ENCODE measurements around the gene SPTBN5. TPM values are rescaled to one million over a fixed set of nuclear protein-coding genes. Genes with fewer than 3 reads are reported as not detected.
A peak's percentile ranks its signal among the peaks of the same experiment; 100 is the strongest.

The SPTBN5 gene
- total RNA-seq, 2 donors from 2014 or later = 0.63 to 1.3 TPM

- TF ChIP-seq CTCF (IDR thresholded peaks at IDR 0.05) = no peak
- Histone ChIP-seq H3K27me3 (no peaks in the 10 kb centered on the region), H3K4me3 (no peak overlapping the region), H3K36me3 (peaks cover 11% of the 10 kb centered on the region), H3K4me1 (peaks cover 0 to 73% of the 10 kb centered on the region in 2 donors), H3K27ac (peak overlapping the region; percentile 86 to 91), H3K9me3 (no peaks in the 10 kb centered on the region)
- no peak for DNase-seq (ENCODE audit: low spot score)
Observed at GRCh38 chr15:41919954-41920538, 26.2 kb upstream of the SPTBN5 start.

- Histone ChIP-seq H3K27ac (peak overlapping the region; percentile 86 to 91), H3K4me3 (no peak overlapping the region), H3K9me3 (no peaks in the 10 kb centered on the region), H3K4me1 (peaks cover 0 to 75% of the 10 kb centered on the region in 2 donors), H3K36me3 (peaks cover 11% of the 10 kb centered on the region), H3K27me3 (no peaks in the 10 kb centered on the region)
- TF ChIP-seq CTCF (IDR thresholded peaks at IDR 0.05) = no peak
- no peak for DNase-seq (ENCODE audit: low spot score)
Observed at GRCh38 chr15:41919201-41919820, 25.5 kb upstream of the SPTBN5 start.

- Histone ChIP-seq H3K27me3 (no peaks in the 10 kb centered on the region), H3K4me1 (peaks cover 0 to 82% of the 10 kb centered on the region in 2 donors), H3K36me3 (peaks cover 11% of the 10 kb centered on the region), H3K4me3 (no peak overlapping the region), H3K9me3 (no peaks in the 10 kb centered on the region), H3K27ac (peak overlapping the region; percentile 86 to 91)
- no peak for TF ChIP-seq CTCF (IDR thresholded peaks at IDR 0.05)
- DNase-seq (ENCODE audit: low spot score) = no peak
Observed at GRCh38 chr15:41918506-41919126, 24.8 kb upstream of the SPTBN5 start.

- H3K27ac ChIP-seq = peak overlapping the region; percentile 86 to 91
- no peaks in the 10 kb centered on the region for H3K27me3 ChIP-seq
- no peaks in the 10 kb centered on the region for H3K9me3 ChIP-seq
- no peak overlapping the region for H3K4me3 ChIP-seq
- TF ChIP-seq CTCF (IDR thresholded peaks at IDR 0.05) = no peak
- DNase-seq (ENCODE audit: low spot score) = peak; percentile 76
- H3K4me1 ChIP-seq = peaks cover 0 to 89% of the 10 kb centered on the region in 2 donors
- peaks cover 11% of the 10 kb centered on the region for H3K36me3 ChIP-seq
Observed at GRCh38 chr15:41917767-41918430, 24.0 kb upstream of the SPTBN5 start.

- Histone ChIP-seq H3K27me3 (no peaks in the 10 kb centered on the region), H3K4me1 (peaks cover 0 to 91% of the 10 kb centered on the region in 2 donors), H3K4me3 (no peak overlapping the region), H3K36me3 (peaks cover 11% of the 10 kb centered on the region), H3K9me3 (no peaks in the 10 kb centered on the region), H3K27ac (peak overlapping the region; percentile 86 to 91)
- TF ChIP-seq CTCF (IDR thresholded peaks at IDR 0.05) = no peak
- DNase-seq (ENCODE audit: low spot score) = no peak
Observed at GRCh38 chr15:41915255-41915994, 21.6 kb upstream of the SPTBN5 start.
